B cell (primary cell): ENCODE results near the gene ZNF79. TPM values are rescaled to one million over a fixed set of nuclear protein-coding genes. Genes with fewer than 3 reads are reported as not detected.
A peak's percentile ranks its signal among the peaks of the same experiment; 100 is the strongest.

ENCODE experiments used
- ATAC-seq: fragments of 200-7000 bp; cut with Tn5 transposase; one replicate; pipeline ENCODE4 v1.10.0; 2021; ENCODE audit warnings: low read depth, mild to moderate bottlenecking, moderate number of reproducible peaks, moderate library complexity
- CTCF ChIA-PET: fragments of 350-600 bp; sonication (Branson Sonifier 250); formaldehyde crosslinking; loops from one replicate; lab custom pipeline; 2021; ENCODE audit warnings: antibody characterized with exemption, inconsistent platforms; lab: Charles Lee
- POLR2A ChIA-PET: fragments of 350-600 bp; sonication (Branson Sonifier 250); formaldehyde crosslinking; loops from one replicate; lab custom pipeline; 2021; ENCODE audit warnings: antibody characterized with exemption; lab: Charles Lee
- DNase-seq: peaks from one replicate; pipeline ENCODE4 v3.0.0; 2013
- H2AFZ ChIP-seq: 2 replicates; pipeline ENCODE4 v1.6.1; 2012; ENCODE audit warnings: mild to moderate bottlenecking, low read depth, low read length; ENCODE audit not compliant: insufficient read depth, poor library complexity, severe bottlenecking
- H3K27ac ChIP-seq, 2 donors: 1 replicate in 1 of 2; 2 replicates in 1 of 2; pipeline ENCODE4 v1.5.1; 2012 to 2013; ENCODE audit warnings: low read length in 2 of 2, mild to moderate bottlenecking in 2 of 2, moderate library complexity in 1 of 2
- H3K27me3 ChIP-seq, 4 experiments: fragments of 200-600 bp in 1 of 4; sonication (generic) in 1 of 4; replicated peaks in 1 of 4; 1 replicate in 2 of 4; 2 replicates in 2 of 4; pipeline versions ENCODE4 v1.6.1 to v1.7.0; 2013 to 2016; ENCODE audit warnings: low read length in 3 of 4, mild to moderate bottlenecking in 2 of 4, mixed read lengths in 1 of 4, moderate library complexity in 1 of 4; ENCODE audit not compliant: insufficient read depth in 4 of 4, control insufficient read depth in 3 of 4; ENCODE audit errors: control extremely low read depth in 1 of 4
- H3K36me3 ChIP-seq, 2 experiments: replicated peaks in 1 of 2; 1 replicate in 1 of 2; 2 replicates in 1 of 2; pipeline versions ENCODE4 v1.6.1 to v1.7.1; 2013; ENCODE audit warnings: low read length in 1 of 2; ENCODE audit not compliant: insufficient read depth in 2 of 2, control insufficient read depth in 1 of 2; ENCODE audit errors: control extremely low read depth in 1 of 2, extremely low read depth in 1 of 2
- H3K4me1 ChIP-seq, 2 donors: fragments of 200-600 bp in 1 of 2; sonication (generic) in 1 of 2; 1 replicate in 1 of 2; 2 replicates in 1 of 2; pipeline versions ENCODE4 v1.5.1 to v1.6.1; 2013 to 2017; ENCODE audit warnings: low read length in 2 of 2; ENCODE audit not compliant: control insufficient read depth in 2 of 2, insufficient read depth in 2 of 2
- H3K4me2 ChIP-seq: replicated peaks from 2 replicates; pipeline ENCODE3; 2012; ENCODE audit warnings: mild to moderate bottlenecking, low read depth, low read length; ENCODE audit not compliant: poor library complexity, severe bottlenecking
- H3K4me3 ChIP-seq, 5 experiments: fragments of 200-600 bp in 1 of 5; sonication (generic) in 1 of 5; 1 replicate in 3 of 5; 2 replicates in 2 of 5; pipeline versions ENCODE4 v1.5.1 to v1.7.0; 2011 to 2016; ENCODE audit warnings: low read length in 4 of 5, mild to moderate bottlenecking in 4 of 5, low read depth in 2 of 5, control low read depth in 1 of 5, moderate library complexity in 1 of 5; ENCODE audit not compliant: insufficient read depth in 1 of 5; ENCODE audit errors: control extremely low read depth in 1 of 5, extremely low read depth in 1 of 5
- H3K79me2 ChIP-seq: fragments of 200-600 bp; sonication (generic); one replicate; pipeline ENCODE4 v1.6.0; 2016; ENCODE audit warnings: low read length; ENCODE audit not compliant: control insufficient read depth, insufficient read depth
- H3K9ac ChIP-seq: fragments of 200-600 bp; sonication (generic); 2 replicates; pipeline ENCODE4 v1.6.1; 2017; ENCODE audit warnings: mild to moderate bottlenecking, low read length, moderate library complexity
- H3K9me3 ChIP-seq, 3 donors: one replicate each; pipeline versions ENCODE4 v1.6.1 to v1.7.1; 2013; ENCODE audit warnings: low read length in 2 of 3; ENCODE audit not compliant: control insufficient read depth in 2 of 3, insufficient read depth in 1 of 3; ENCODE audit errors: control extremely low read depth in 1 of 3
- H4K20me1 ChIP-seq: 2 replicates; pipeline ENCODE4 v1.6.0; 2012; ENCODE audit warnings: mild to moderate bottlenecking, low read length; ENCODE audit not compliant: insufficient read depth, control insufficient read depth, poor library complexity, severe bottlenecking
- H3K27ac Mint-ChIP-seq: one replicate; pipeline ENCODE4 v1.8.0; 2021; ENCODE audit warnings: mixed read lengths
- H3K27me3 Mint-ChIP-seq: one replicate; pipeline ENCODE4 v1.8.0; 2021; ENCODE audit warnings: mixed read lengths
- H3K4me1 Mint-ChIP-seq: one replicate; pipeline ENCODE4 v1.8.0; 2021; ENCODE audit warnings: mixed read lengths
- H3K4me3 Mint-ChIP-seq: one replicate; pipeline ENCODE4 v1.8.0; 2021; ENCODE audit warnings: mixed read lengths
- H3K9me3 Mint-ChIP-seq: one replicate; pipeline ENCODE4 v1.8.0; 2022; ENCODE audit warnings: mixed read lengths; ENCODE audit not compliant: insufficient read depth
- CTCF ChIP-seq: fragments of 200-600 bp; IDR thresholded peaks from one replicate; pipeline ENCODE4 v1.8.0; 2022; ENCODE audit warnings: antibody characterized with exemption, mild to moderate bottlenecking
- EZH2 ChIP-seq: IDR thresholded peaks from 2 replicates; pipeline ENCODE4 v1.6.1; 2012; ENCODE audit warnings: borderline replicate concordance, low read depth, mild to moderate bottlenecking, moderate library complexity, low read length; ENCODE audit not compliant: insufficient read depth, poor library complexity, severe bottlenecking
- WGBS: methylation state at CpG from one replicate; pipeline ENCODE4 v1.1.5; 2013; ENCODE audit warnings: missing lambda C conversion rate; ENCODE audit not compliant: insufficient coverage; 5-methylcytosine and 5-hydroxymethylcytosine counted together
- intact Hi-C: fragments of 100-400 bp; cut with micrococcal nuclease; formaldehyde crosslinking; loops from one replicate; pipeline ENCODE4 v1.10.0; 2022
- polyA plus RNA-seq: library from polyadenylated mRNA; depleted of rRNA; stranded (reverse); fragments of >200 nt; gene quantifications from 2 replicates; pipeline ENCODE4 v1.2.3, GENCODE V29; 2012
- total RNA-seq, 2 donors: library from RNA; stranded (reverse); fragments of 120-200 nt in 1 of 2; gene quantifications; 1 replicate in 1 of 2; 2 replicates in 1 of 2; pipeline versions ENCODE4 v1.2.3 to v1.2.4, GENCODE V29; 2013 to 2022

The ZNF79 gene
- total and polyA plus RNA-seq, 2 donors (not counting 1 experiment from before 2014, with no cell fraction given), result 4.8 to 16.1 TPM

- 71% methylated on average over 4 of the region's 5 CpGs for WGBS
- peaks cover 21% of the 10 kb centered on the region for H3K79me2 ChIP-seq
- peak overlapping the region; percentile 98 for H3K27ac Mint-ChIP-seq
- CTCF ChIA-PET, result interaction anchor here (1.2 kb wide), 1 partner anchor 25 kb away, joined by 3 read pairs; the partner anchor contains the start of gene ZNF79
- peak overlapping the region; percentile 97 for H3K4me3 Mint-ChIP-seq
- H3K4me3 ChIP-seq, result peak overlapping the region in 3 of 5 experiments; percentile 73 to 89 (median 82)
- no peaks in the 10 kb centered on the region for H3K9me3 Mint-ChIP-seq
- H3K9ac ChIP-seq, result peak overlapping the region; percentile 80
- H3K27me3 Mint-ChIP-seq, result no peaks in the 10 kb centered on the region
- H3K4me1 ChIP-seq, result peaks cover 22 to 33% of the 10 kb centered on the region in 2 donors
- H3K27me3 ChIP-seq, result no peaks in the 10 kb centered on the region
- H3K27ac ChIP-seq, result peak overlapping the region in 1 of 2 donors; percentile 85
- H3K9me3 ChIP-seq, result peaks cover 0 to 3% (median 0%) of the 10 kb centered on the region in 3 donors
- no peak overlapping the region for H2AFZ ChIP-seq
- TF ChIP-seq EZH2 (no peak), CTCF (no peak)
- H3K4me1 Mint-ChIP-seq, result peaks cover 51% of the 10 kb centered on the region
- DNase-seq (no peak), ATAC-seq (no peak)
- peaks cover 1 to 64% of the 10 kb centered on the region in 2 experiments for H3K36me3 ChIP-seq
- peak overlapping the region; percentile 95 for H3K4me2 ChIP-seq
- peaks cover 44% of the 10 kb centered on the region for H4K20me1 ChIP-seq
- intact Hi-C loops, result no loop called here
- POLR2A ChIA-PET, result interaction anchor here (2.8 kb wide), 1 partner anchor 53 kb away, joined by 21 read pairs; the partner anchor contains the start of gene SLC2A8
Observed at GRCh38 chr9:127449332-127449966, 25.3 kb downstream of the ZNF79 start.
